Karpas-422 (cell line): Measurements from ENCODE around the gene SCPEP1. TPM values are rescaled to one million over a fixed set of nuclear protein-coding genes. Genes with fewer than 3 reads are reported as not detected.
"Not testable (repeated sequence)": the region's sequence is repeated elsewhere in the genome, so short reads cannot be mapped to it uniquely, and the experiment has no call there.

Experiments
- DNase-seq: peaks from one replicate; pipeline ENCODE4 v3.0.0-alpha.2; 2015
- H2AFZ ChIP-seq: fragments of 200-600 bp; sonication (generic); 2 replicates; pipeline ENCODE4 v1.6.1; 2014; ENCODE audit warnings: antibody characterized with exemption, low read length, mixed read lengths
- H3K27ac ChIP-seq: fragments of 200-600 bp; sonication (generic); 2 replicates; pipeline ENCODE4 v1.5.1; 2014; ENCODE audit warnings: mild to moderate bottlenecking, low read length, moderate library complexity
- H3K27me3 ChIP-seq: fragments of 200-600 bp; sonication (generic); 2 replicates; pipeline ENCODE4 v1.6.1; 2014; ENCODE audit warnings: low read length, mixed read lengths
- H3K36me3 ChIP-seq: fragments of 200-600 bp; sonication (generic); 2 replicates; pipeline ENCODE4 v1.6.1; 2014; ENCODE audit warnings: low read length, mixed read lengths; ENCODE audit not compliant: insufficient read depth
- H3K4me1 ChIP-seq: fragments of 200-600 bp; sonication (generic); 2 replicates; pipeline ENCODE4 v1.6.1; 2014; ENCODE audit warnings: mild to moderate bottlenecking, low read length, mixed read lengths
- H3K4me2 ChIP-seq: fragments of 200-600 bp; sonication (generic); 2 replicates; pipeline ENCODE4 v1.6.1; 2014; ENCODE audit warnings: low read length, low read depth, mild to moderate bottlenecking; ENCODE audit not compliant: poor library complexity, severe bottlenecking
- H3K4me3 ChIP-seq: fragments of 200-600 bp; sonication (generic); 2 replicates; pipeline ENCODE4 v1.5.1; 2014; ENCODE audit warnings: mild to moderate bottlenecking, antibody characterized with exemption, low read length, mixed read lengths
- H3K79me2 ChIP-seq: fragments of 200-600 bp; sonication (generic); 2 replicates; pipeline ENCODE4 v1.6.1; 2014; ENCODE audit warnings: mild to moderate bottlenecking, low read length, mixed read lengths
- H3K9ac ChIP-seq: fragments of 200-600 bp; sonication (generic); 2 replicates; pipeline ENCODE4 v1.6.0; 2014; ENCODE audit warnings: low read length
- H3K9me2 ChIP-seq: fragments of 200-600 bp; sonication (generic), shearing (Covaris generic); replicated peaks from 2 replicates; pipeline ENCODE4 v1.6.0; 2014; ENCODE audit warnings: mild to moderate bottlenecking, low read length, moderate library complexity; ENCODE audit not compliant: insufficient read depth
- H3K9me3 ChIP-seq: fragments of 300-700, 200-600 bp; sonication (generic); 2 replicates; pipeline ENCODE4 v1.6.1; 2014; ENCODE audit warnings: low read length, mixed read lengths
- H4K20me1 ChIP-seq: fragments of 200-600 bp; sonication (generic); 2 replicates; pipeline ENCODE4 v1.6.1; 2014; ENCODE audit warnings: mild to moderate bottlenecking, antibody characterized with exemption, low read length, low read depth; ENCODE audit not compliant: insufficient read depth
- total RNA-seq: library from RNA; depleted of rRNA; stranded (reverse); fragments of >200 nt; shearing (Covaris generic); gene quantifications from 2 replicates; pipeline ENCODE4 v1.2.3, GENCODE V29; 2014; ENCODE audit warnings: low replicate concordance

Gene SCPEP1
- total RNA-seq, 1 experiment from 2014 or later: 22.2 TPM

DNA sequence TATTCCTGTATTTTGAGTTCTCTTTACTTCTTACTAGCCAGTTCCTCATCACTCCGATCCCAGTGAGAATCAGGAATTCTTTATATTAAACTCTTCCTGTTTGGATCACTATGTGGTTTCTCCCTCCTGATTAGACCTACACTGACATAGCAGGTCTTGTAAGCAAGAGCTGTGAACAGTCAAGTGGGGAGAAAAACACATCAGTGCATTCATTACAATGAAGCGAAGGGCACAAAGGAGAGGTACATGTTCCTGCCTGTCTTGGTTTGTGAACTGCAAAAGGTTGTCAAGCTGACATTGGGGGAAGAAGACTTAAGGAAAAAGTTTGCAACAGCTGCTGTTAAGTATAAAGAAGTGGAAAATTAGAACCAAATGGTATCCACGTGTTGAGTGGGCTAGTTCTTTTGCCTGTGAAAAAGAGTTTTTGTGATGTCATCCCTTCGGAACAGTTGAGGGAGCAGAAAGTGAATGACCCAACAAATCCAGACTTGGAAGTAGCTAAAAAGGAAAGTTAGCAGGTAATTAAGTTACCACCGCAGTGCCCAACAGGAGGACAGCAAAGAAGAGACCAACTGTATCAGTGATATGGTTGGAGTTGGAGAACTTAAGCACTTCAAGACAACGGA lies 41.1 kb upstream of the SCPEP1 start:
- H3K79me2 ChIP-seq: no peaks in the 10 kb centered on the region
- no peaks in the 10 kb centered on the region for H3K9me2 ChIP-seq
- H4K20me1 ChIP-seq: no peaks in the 10 kb centered on the region
- H3K4me2 ChIP-seq: no peak overlapping the region
- H3K27ac ChIP-seq: no peak overlapping the region
- no peak overlapping the region for H3K9ac ChIP-seq
- no peak overlapping the region for H2AFZ ChIP-seq
- H3K4me1 ChIP-seq: peaks cover 13% of the 10 kb centered on the region
- no peak overlapping the region for H3K4me3 ChIP-seq
- no peaks in the 10 kb centered on the region for H3K27me3 ChIP-seq
- no peak for DNase-seq
- no peaks in the 10 kb centered on the region for H3K9me3 ChIP-seq
- H3K36me3 ChIP-seq: peaks cover 36% of the 10 kb centered on the region; the same call in 1 of the 2 replicates

DNA sequence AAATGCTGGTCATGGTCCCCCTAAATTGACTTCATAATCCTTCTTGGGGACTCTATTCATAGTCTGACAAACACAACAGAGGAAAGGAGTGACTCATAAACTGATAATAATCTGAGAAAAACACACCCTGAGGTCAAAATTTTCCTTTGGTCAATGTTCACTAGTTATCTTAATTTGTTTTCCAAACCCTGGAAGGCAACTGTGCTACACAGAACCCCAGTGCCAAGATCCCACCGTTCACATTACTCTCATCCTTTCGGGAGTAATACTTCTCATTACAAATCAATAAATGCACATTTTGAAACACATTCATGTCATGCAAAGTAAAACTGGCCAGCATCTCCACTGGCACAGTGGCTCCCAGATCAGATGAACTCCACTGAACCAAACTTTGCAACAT lies 40.2 kb upstream of the SCPEP1 start:
- Histone ChIP-seq H3K9me2 (no peaks in the 10 kb centered on the region), H3K4me3 (no peak overlapping the region), H3K36me3 (peaks cover 41% of the 10 kb centered on the region; the same call in 1 of the 2 replicates), H3K27ac (no peak overlapping the region), H3K4me2 (no peak overlapping the region), H3K27me3 (no peaks in the 10 kb centered on the region), H3K79me2 (no peaks in the 10 kb centered on the region), H3K4me1 (peaks cover 13% of the 10 kb centered on the region), H3K9me3 (no peaks in the 10 kb centered on the region), H3K9ac (no peak overlapping the region), H4K20me1 (no peaks in the 10 kb centered on the region), H2AFZ (no peak overlapping the region)
- no peak for DNase-seq

DNA sequence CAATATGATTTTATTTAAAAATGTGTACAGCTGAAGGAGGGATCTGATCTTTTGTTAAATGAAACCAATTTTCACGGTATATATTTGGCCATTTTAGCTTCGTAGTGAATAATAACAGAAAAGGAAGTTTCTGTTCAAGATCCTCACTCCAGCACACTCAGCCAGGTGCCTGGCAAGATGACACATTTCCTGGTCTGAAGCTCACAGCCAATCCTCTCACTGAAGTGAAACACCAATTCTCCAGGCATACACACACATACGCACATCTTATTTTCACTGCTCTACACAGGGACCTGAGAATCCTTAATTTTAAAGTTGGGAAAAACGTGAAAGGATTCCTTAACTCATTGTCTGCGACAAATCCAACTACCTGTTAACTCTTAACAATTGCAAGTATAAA lies 39.7 kb upstream of the SCPEP1 start:
- peaks cover 13% of the 10 kb centered on the region for H3K4me1 ChIP-seq
- DNase-seq: not testable (repeated sequence)

DNA sequence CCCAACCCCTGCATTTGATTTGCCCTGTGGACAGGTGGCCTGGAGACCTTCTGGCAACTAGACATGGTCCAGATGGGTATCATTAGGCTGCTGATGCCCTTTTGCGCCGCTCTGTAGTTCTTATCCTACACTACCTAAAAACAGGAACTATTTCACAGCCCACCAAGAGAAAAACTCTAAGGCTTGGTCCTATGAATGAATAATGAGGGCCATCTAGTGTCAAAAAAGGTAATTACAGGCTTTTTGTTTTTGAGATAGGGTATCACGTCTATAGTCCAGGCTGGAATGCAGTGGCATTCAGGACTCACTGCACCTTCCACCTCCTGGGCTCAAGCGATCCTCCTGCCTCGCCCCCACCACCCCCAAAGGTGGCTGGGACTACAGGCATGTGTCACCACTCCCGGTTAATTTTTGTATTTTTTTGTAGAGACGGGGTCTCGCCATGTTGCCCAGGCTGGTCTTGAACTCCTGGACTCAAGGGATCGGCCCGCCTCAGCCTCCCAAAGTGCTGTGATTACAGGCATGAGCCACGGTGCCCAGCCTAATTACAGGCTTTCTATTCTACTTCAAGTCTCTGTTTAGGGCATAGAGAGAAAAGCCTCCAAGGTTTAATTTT lies 38.0 kb upstream of the SCPEP1 start:
- Histone ChIP-seq H3K27me3 (no peaks in the 10 kb centered on the region), H4K20me1 (no peaks in the 10 kb centered on the region), H3K9ac (no peak overlapping the region), H3K4me2 (no peak overlapping the region), H3K4me1 (peaks cover 9% of the 10 kb centered on the region), H3K9me2 (no peaks in the 10 kb centered on the region), H3K9me3 (no peaks in the 10 kb centered on the region), H3K79me2 (no peaks in the 10 kb centered on the region), H3K36me3 (peaks cover 38% of the 10 kb centered on the region; the same call in 1 of the 2 replicates), H3K4me3 (no peak overlapping the region), H3K27ac (no peak overlapping the region), H2AFZ (no peak overlapping the region)
- DNase-seq: peak; percentile 93

More for the DNA sequence above, 39.7 kb upstream of the SCPEP1 start:
- H2AFZ ChIP-seq, H3K79me2 ChIP-seq, H4K20me1 ChIP-seq, H3K9me3 ChIP-seq, H3K9me2 ChIP-seq, H3K4me3 ChIP-seq, H3K27me3 ChIP-seq, H3K27ac ChIP-seq, H3K4me2 ChIP-seq, H3K9ac ChIP-seq: not testable (repeated sequence)
- H3K36me3 ChIP-seq: peaks cover 41% of the 10 kb centered on the region; the same call in 1 of the 2 replicates

DNA sequence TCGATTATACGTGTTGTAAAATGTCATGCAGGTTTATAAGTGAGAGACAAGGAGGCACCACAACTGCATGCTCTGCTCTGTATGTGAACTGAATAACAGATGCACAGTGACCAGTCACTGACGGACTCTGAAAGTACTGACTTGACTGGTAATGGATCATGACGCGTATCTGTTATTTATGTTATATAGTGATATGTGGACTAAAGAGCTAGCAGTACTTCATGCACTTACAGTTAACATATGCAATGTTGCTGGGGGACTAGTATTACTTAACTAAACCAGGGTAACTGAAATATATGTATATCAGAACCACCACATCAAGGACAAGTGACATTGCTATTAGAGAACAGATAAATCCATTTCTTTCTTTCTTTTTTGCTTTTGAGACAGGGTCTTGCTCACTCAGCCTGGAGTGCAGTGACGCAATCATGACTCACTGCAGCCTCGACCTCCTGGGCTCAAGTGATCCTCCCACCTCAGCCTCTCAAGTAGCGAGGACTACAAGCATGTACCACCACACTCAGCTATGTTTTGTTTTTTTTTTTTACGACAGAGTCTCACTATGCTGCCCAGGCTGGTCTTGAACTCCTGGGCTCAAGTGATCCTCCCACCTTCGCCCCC lies 34.3 kb upstream of the SCPEP1 start:
- Histone ChIP-seq H3K27ac (no peak overlapping the region), H3K27me3 (no peaks in the 10 kb centered on the region), H3K4me1 (0 out of 2 replicates have a peak, but pooled peaks cover 2% of the 10 kb centered on the region), H4K20me1 (no peaks in the 10 kb centered on the region), H2AFZ (no peak overlapping the region), H3K9me3 (no peaks in the 10 kb centered on the region), H3K4me3 (no peak overlapping the region), H3K4me2 (no peak overlapping the region), H3K9me2 (no peaks in the 10 kb centered on the region), H3K9ac (no peak overlapping the region), H3K36me3 (peaks cover 27% of the 10 kb centered on the region; the same call in 1 of the 2 replicates), H3K79me2 (peaks cover 7% of the 10 kb centered on the region; the same call in 1 of the 2 replicates)
- no peak for DNase-seq

DNA sequence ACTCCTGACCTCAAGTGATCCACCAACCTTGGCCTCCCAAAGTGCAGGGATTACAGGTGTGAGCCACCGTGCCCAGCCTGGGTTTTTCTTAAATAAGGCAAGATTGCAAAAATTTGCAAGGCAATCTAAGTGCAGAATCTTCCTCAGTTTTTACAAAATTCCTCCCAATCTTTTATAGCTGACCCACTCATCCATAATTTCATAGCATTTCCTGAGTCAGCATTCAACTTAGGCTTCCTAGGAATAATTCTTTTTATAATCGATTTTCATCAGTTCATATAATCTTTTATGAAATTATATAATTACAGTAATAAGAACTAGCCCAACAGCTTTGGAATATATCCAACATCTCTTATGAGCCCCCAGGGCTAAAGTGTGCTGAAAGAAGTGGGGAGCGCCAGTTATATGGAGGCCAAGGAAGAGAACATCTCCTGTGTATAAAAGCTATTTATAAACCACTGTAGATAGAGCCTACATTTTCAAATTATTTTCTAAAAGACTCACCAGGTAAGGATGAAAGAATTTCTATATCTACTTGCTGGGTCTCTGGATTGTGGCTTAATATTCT lies 31.9 kb upstream of the SCPEP1 start:
- H3K9me3 ChIP-seq: no peaks in the 10 kb centered on the region
- H3K79me2 ChIP-seq: peaks cover 10% of the 10 kb centered on the region; the same call in 1 of the 2 replicates
- H3K27ac ChIP-seq: no peak overlapping the region
- H3K9me2 ChIP-seq: no peaks in the 10 kb centered on the region
- H3K27me3 ChIP-seq: no peaks in the 10 kb centered on the region
- no peak overlapping the region for H3K9ac ChIP-seq
- H4K20me1 ChIP-seq: no peaks in the 10 kb centered on the region
- peaks cover 20% of the 10 kb centered on the region; the same call in 1 of the 2 replicates for H3K36me3 ChIP-seq
- H3K4me1 ChIP-seq: no peaks in the 10 kb centered on the region
- no peak overlapping the region for H3K4me3 ChIP-seq
- H2AFZ ChIP-seq: no peak overlapping the region
- no peak for DNase-seq
- no peak overlapping the region for H3K4me2 ChIP-seq

DNA sequence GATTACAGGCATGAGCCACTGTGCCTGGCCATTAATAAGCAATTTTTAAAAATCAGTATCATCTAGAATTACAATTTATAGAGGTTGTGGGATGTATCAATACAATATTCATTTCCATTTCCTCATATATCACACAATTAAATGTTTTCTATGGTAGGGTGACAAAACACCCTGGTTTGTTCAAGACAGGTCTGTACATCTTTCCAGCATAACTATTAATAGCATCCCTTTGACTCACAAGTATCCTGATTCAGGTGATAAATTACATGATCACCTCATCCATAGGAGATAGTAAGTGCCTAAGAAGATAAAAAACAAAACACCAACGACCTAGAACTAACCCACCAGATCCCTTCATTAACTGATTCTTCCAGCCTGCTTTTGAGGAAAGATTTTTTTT lies 30.2 kb upstream of the SCPEP1 start:
- no peak overlapping the region for H3K4me3 ChIP-seq
- H3K27ac ChIP-seq: no peak overlapping the region
- no peak overlapping the region for H3K4me2 ChIP-seq
- H3K27me3 ChIP-seq: no peaks in the 10 kb centered on the region
- no peak for DNase-seq
- H3K79me2 ChIP-seq: peaks cover 21% of the 10 kb centered on the region
- H3K36me3 ChIP-seq: peaks cover 13% of the 10 kb centered on the region; the same call in 1 of the 2 replicates
- no peaks in the 10 kb centered on the region for H3K9me2 ChIP-seq
- H4K20me1 ChIP-seq: no peaks in the 10 kb centered on the region
- H2AFZ ChIP-seq: no peak overlapping the region
- no peaks in the 10 kb centered on the region for H3K9me3 ChIP-seq
- no peak overlapping the region for H3K9ac ChIP-seq
- no peaks in the 10 kb centered on the region for H3K4me1 ChIP-seq

DNA sequence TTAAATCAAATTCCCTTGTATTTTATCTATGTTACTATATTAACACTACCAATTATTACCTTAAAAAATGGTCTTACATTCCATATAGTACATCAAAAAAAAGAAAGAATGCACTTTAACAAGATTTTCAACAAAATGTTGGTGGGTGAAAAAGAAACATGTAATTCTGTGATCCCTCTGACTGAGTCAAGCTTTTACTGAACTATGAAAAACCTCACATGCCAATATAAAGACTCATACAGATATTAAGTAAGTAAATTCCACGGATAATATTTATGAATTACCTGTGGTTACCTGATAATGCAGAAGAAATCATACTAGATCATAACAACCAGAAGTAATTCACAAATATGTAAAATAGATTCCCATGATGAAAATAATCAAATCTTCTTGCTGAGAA lies 29.4 kb upstream of the SCPEP1 start:
- Histone ChIP-seq H3K4me1 (no peaks in the 10 kb centered on the region), H3K9me2 (no peaks in the 10 kb centered on the region), H3K9ac (no peak overlapping the region), H3K27me3 (no peaks in the 10 kb centered on the region), H3K4me2 (no peak overlapping the region), H4K20me1 (no peaks in the 10 kb centered on the region), H2AFZ (no peak overlapping the region), H3K9me3 (no peaks in the 10 kb centered on the region), H3K4me3 (no peak overlapping the region), H3K36me3 (peaks cover 13% of the 10 kb centered on the region; the same call in 1 of the 2 replicates), H3K79me2 (peaks cover 25% of the 10 kb centered on the region), H3K27ac (no peak overlapping the region)
- DNase-seq: no peak
